ENCODE data around the gene DGUOK.

Gene DGUOK

DNA sequence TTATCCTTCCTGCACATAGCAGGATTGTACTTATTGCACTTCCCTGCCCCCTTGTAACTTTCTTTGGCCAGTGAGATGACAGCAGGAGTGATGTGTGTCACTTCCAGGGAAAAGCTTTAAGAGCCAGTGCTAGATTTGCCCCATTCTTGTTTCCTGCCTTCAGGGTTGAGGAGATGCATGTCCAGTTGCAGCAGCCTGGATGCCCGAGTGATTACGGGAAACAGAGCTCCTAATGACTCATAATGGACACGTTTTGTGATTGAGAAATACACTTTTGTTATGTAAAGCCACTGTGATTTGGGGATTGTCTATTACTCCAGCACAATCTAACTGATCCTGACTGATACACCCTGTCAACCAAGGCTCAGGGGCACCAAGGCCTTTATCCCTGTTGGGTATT, 53.0 kb downstream of the DGUOK start:
- no peak for DNase-seq (ENCODE audit: low read depth in 2 of 2)

GRCh38 chr2:73980566-73980965, 53.9 kb downstream of the DGUOK start:
- DNase-seq (ENCODE audit: low read depth in 2 of 2), result no peak

- DNase-seq (ENCODE audit: low read depth in 2 of 2), result no peak
Measured at GRCh38 chr2:73981081-73982001, 54.7 kb downstream of the DGUOK start.

DNA sequence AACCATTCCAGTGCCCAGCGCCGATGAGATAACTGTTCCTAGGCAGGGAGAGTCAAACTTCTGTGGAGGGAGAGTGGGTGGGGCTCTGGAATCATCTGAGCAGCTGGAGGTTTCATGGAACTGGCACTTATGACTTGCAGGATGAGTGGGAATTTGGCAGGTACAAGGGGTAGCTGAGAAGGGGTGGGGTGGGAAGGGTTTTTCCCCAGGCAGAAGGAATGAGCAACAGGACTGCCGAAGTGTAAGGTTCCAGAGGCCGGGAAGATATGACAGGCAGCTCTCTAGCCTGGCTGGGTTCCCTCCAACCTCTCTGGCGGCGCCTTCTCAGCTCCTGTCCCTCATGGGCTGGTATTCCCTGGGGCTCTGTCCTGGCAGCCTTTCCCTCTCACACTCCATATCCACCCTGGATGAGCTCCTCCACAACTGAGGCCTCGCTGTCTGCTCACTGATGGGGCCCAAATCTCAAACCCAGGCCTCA, 55.5 kb downstream of the DGUOK start:
- DNase-seq (ENCODE audit: low read depth in 2 of 2), result no peak

DNA sequence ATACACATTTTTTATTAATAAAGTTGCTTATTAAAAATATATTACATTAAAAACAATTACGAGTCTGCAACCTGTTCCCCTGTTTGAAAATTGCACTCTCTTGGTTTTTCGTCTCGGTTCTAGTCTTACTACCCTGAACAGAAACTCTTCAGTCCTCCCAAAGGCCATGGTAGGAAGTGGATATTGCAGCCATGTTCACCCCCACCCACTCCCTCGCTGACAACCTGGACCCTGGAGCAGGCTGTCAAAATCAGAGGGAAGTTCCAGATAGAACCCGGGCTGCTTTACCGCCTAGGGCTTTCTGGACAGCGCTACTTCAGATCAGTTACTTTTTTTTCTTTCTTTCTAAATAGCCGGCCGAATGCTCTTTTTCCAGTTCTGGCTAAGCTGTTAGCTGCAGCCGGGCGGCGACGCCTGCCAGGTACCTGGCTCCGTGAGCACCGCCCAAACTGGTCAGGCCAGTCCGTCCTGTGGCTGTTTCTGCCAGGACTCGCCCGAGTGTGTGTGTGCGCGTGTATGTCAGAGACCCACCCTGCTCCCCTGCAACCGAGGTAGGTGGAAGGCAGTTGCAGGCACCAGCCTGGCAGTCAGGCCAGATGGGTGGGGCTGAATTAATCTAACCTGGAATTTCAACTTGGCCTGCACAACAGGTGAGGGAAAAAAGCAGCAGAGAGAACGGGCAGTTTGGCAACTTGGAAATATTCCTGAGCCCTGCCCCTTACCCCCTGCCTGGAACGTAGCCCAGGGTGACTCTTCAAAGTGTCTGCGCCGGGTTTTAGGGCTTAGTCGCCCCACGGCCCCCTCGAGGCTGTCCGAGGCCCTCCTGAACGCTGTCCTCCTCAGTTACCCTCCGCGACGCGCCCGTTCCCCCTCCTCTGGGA, 56.9 kb downstream of the DGUOK start:
- DNase-seq (ENCODE audit: low read depth in 2 of 2), result no peak

GRCh38 chr2:73984203-73984921, 57.7 kb downstream of the DGUOK start, which contains the start of gene TET3:
TSS of gene TET3 (plus strand) at chr2:73984910. CDS start at chr2:73986404, 1,494 bp downstream.
- DNase-seq (ENCODE audit: low read depth in 2 of 2), result no peak

GRCh38 chr2:73984922-73985307, 58.2 kb downstream of the DGUOK start:
- no peak for DNase-seq (ENCODE audit: low read depth in 2 of 2)

DNA sequence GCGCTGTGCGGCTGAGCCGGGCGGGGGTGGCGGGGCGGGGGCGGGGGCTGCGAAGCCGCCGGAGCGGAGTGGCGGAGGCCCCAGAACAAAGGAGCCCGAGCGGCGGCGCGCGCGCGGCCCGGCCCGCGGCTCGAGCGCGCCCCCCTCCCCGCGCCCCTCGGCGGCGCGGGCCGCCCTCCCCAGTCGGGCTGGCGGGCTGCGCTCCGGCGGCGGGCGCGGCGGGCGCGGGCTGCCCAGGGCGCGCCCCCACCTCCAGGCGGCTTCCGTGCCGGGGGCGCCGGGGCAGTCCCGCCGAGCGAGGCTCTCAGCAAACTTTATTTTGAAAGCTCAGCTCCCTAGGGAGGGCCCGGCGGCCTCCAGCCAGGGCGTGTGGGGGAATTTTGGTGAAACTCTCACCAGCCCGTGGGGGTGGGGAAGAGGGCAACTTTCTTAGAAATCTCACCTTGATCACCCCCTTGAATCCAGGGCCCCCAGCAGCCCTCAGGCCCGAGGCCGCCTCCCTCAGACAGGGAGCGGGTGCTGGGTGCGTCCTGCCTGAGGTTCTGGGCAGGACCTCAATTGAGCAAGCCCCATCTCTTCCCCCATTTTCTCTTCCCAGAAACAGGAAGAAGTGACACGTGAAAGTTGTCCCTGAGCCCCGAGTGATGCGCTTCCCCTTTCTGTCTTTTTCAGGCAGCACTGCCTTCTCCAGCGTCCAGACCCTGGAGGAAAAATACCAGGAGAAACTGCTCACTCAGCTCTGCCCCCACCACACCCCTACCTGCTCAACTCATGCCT, 58.8 kb downstream of the DGUOK start:
- peak in 1 of 2 donors; percentile 57 for DNase-seq (ENCODE audit: low read depth in 2 of 2)

GRCh38 chr2:73986085-73986681, 59.5 kb downstream of the DGUOK start:
- no peak for DNase-seq (ENCODE audit: low read depth in 2 of 2)

- DNase-seq (ENCODE audit: low read depth in 2 of 2), result no peak
Measured at GRCh38 chr2:73987109-73987947, 60.6 kb downstream of the DGUOK start.

GRCh38 chr2:73987948-73988700, 61.4 kb downstream of the DGUOK start:
- no peak for DNase-seq (ENCODE audit: low read depth in 2 of 2)

DNA sequence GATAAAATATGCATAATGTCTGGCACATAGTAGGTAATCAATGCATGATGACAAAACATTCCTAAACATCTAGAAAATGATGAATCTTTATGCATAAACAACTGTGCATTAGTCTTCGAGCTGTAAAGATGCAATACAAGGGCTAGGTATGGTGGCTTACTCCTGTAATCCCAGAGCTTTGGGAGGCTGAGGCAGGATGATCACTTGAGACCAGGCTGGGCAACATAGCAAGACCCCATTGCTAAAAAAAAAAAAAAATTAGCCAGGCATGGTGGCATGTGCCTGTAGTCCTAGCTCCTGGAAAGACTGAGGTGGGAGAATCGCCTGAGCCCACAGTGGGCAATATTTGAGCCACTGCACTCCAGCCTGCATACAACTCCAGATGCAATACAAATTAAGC, 63.3 kb downstream of the DGUOK start:
- no peak for DNase-seq (ENCODE audit: low read depth in 2 of 2)

DNA sequence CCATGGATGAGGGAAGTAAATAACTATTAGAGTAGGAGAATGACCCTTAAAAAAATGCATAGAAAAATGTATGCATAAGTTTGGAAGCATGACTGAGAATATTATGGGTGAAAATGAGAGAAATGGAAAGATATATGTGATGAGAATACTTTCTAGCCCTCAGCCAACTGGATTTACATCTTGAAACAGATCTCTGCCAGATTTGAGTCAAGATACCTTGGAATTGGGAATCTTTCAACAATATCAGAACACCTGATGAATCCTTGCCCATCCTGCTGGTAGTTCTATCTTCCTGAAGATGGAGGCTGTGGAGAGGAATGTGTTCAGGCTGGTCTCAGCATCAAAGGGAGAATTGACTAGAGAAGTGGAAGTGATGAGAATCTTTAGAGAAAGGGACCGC, 63.9 kb downstream of the DGUOK start:
- no peak for DNase-seq (ENCODE audit: low read depth in 2 of 2)

DNA sequence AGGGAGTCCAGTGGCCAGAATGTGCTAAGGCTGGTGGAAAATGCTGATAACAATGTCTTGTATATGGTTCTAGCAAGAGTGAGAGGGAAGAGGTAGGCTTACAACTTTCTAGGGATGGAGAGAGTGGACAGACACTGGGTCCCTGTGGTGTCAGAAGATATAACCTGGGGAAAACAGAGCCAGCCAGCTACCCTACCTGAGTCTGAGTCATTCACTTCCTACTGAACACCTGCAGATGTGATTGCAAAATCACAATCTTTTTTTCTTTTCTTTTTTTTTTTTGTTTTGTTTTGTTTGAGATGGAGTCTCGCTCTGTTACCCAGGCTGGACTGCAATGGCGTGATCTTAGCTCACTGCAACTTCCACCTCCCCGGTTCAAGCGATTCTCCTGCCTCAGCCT, 65.4 kb downstream of the DGUOK start:
- no peak for DNase-seq (ENCODE audit: low read depth in 2 of 2)

DNA sequence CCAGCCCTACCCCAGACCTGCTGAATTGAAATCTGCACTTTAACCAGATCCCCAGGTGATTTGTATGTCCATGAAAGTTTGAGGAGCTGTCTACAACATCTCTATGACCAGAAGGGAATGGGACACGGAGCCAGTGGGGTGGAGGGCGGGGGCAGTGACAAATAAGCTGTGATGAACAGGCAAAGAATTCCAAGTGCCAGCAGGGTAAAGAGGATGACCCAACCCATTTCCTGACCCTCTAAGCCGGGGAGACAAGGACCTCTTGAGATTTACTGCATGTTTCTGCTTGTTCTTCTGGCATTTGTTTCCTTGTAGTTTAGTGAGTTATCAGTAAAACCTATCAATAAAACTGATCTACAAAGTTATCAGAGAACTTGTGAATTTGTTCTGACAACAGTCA, 66.7 kb downstream of the DGUOK start:
- no peak for DNase-seq (ENCODE audit: low read depth in 2 of 2)

GRCh38 chr2:73993778-73994177, 67.1 kb downstream of the DGUOK start:
- DNase-seq (ENCODE audit: low read depth in 2 of 2), result no peak

GRCh38 chr2:73994178-73994831, 67.6 kb downstream of the DGUOK start:
- DNase-seq (ENCODE audit: low read depth in 2 of 2), result no peak

GRCh38 chr2:73995810-73996209, 69.1 kb downstream of the DGUOK start:
- no peak for DNase-seq (ENCODE audit: low read depth in 2 of 2)

Data from stimulated activated CD4-positive, alpha-beta T cell treated with anti-CD3 and anti-CD28 coated beads, Interleukin-15, amount 100 ng/mL, for 48 hours (primary cell).